ENCODE data around the gene RPP21. TPM values are rescaled to one million over a fixed set of nuclear protein-coding genes. Genes with fewer than 3 reads are reported as not detected.

RPP21 gene
- total and polyA plus RNA-seq, 10 of the 15 experiments (the other 5 are each of a cell fraction or from before 2014, with no cell fraction given), result 14.3 to 94.6 (median 42.1) TPM

DNA sequence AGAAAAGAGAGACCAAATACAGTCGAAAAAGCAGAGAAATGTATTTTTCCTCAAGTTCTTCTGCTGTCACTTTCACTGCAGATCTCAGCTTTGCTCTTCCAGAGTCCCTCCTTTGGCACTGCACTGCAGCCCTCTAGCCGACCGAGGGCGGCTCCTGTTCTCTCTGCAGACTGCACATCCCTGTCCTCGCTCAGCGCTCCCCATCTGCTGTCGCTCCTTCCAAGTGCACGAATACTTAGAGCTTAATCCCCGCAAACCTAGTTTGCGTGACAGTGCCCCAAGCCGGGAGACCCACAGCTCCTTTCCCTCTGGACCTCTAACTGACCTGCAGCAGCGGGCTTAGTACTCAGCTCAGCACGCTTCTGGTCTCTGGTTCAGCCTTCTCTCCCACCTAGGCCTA is 15.2 kb downstream of the RPP21 start:
- no peak for ATAC-seq
- no peak for FAIRE-seq
- ChIA-PET SMC1A (ENCODE audit: uncharacterized antibody, unreplicated experiment) (no interaction called here), POLR2A (no interaction called here), CTCF (interaction anchor here (0.6 to 3.5 kb wide), 4 partner anchors 22 to 141 kb away, joined by 3 to 25 read pairs (median 5); no protein-coding TSS in a partner anchor), RAD21 (ENCODE audit: unreplicated experiment) (no interaction called here)
- intact Hi-C loops (cut with micrococcal nuclease; ENCODE audit: unreplicated experiment) (no loop called here), in situ Hi-C loops (cut with MboI) (no loop called here)
- Histone ChIP-seq H3K9ac (ENCODE audit: control insufficient read depth, insufficient read depth, low read length) (no peak overlapping the region), H3K4me3 (no peak overlapping the region), H3K9me3 (replicated peaks; ENCODE audit: control insufficient read depth, insufficient read depth, low read length) (no peaks in the 10 kb centered on the region), H3K4me2 (ENCODE audit: control insufficient read depth, insufficient read depth) (no peak overlapping the region), H2AFZ (ENCODE audit: control insufficient read depth, low read depth, low read length) (no peak overlapping the region), H3K27me3 (replicated peaks in 1 of 2; ENCODE audit: control insufficient read depth in 2 of 2, insufficient read depth in 2 of 2, low read length in 1 of 2) (peaks cover 2 to 7% of the 10 kb centered on the region in 2 experiments; a peak in 3 of 4 replicates), H3K27ac (ENCODE audit: control insufficient read depth, insufficient read depth) (no peak overlapping the region), H3K36me3 (ENCODE audit: control insufficient read depth in 2 of 2, insufficient read depth in 2 of 2, low read length in 1 of 2) (no peaks in the 10 kb centered on the region), H3K4me1 (ENCODE audit: control insufficient read depth, insufficient read depth, low read length) (no peaks in the 10 kb centered on the region), H3K79me2 (ENCODE audit: control insufficient read depth, insufficient read depth, low read length) (no peaks in the 10 kb centered on the region), H4K20me1 (ENCODE audit: control insufficient read depth, insufficient read depth) (no peaks in the 10 kb centered on the region)
- WGBS (ENCODE audit: insufficient coverage, insufficient replicate concordance, low lambda C conversion rate, missing lambda C conversion rate), result 68% methylated on average over 13 of the region's 13 CpGs
- no TSS peak for BruUV-seq (replicated peaks)
- no peak for DNase-seq (ENCODE audit: low read depth, low spot score)
- TF ChIP-seq MTA3 (IDR thresholded peaks at IDR 0.05; ENCODE audit: borderline replicate concordance, low read length) (no peak), FOXM1 (IDR thresholded peaks at IDR 0.05; ENCODE audit: low read depth, low read length) (no peak), TCF7 (IDR thresholded peaks at IDR 0.05; ENCODE audit: borderline replicate concordance) (no peak), RELA (IDR thresholded peaks at IDR 0.05; ENCODE audit: borderline replicate concordance, partially characterized antibody) (no peak), IRF5 (IDR thresholded peaks at IDR 0.05; ENCODE audit: borderline replicate concordance) (no peak), TAF1 (IDR thresholded peaks at IDR 0.05; ENCODE audit: borderline replicate concordance, low read depth, low read length) (no peak), BRCA1 (IDR thresholded peaks at IDR 0.05; ENCODE audit: low read depth, low read length) (no peak), RAD21 (IDR thresholded peaks at IDR 0.05; ENCODE audit: insufficient read depth, low read depth, low read length) (no peak), HSF1 (IDR thresholded peaks at IDR 0.05; ENCODE audit: low read depth, low read length) (no peak), RELB (IDR thresholded peaks at IDR 0.05; ENCODE audit: low read depth) (no peak)
- TF ChIP-seq, protein P1, sequence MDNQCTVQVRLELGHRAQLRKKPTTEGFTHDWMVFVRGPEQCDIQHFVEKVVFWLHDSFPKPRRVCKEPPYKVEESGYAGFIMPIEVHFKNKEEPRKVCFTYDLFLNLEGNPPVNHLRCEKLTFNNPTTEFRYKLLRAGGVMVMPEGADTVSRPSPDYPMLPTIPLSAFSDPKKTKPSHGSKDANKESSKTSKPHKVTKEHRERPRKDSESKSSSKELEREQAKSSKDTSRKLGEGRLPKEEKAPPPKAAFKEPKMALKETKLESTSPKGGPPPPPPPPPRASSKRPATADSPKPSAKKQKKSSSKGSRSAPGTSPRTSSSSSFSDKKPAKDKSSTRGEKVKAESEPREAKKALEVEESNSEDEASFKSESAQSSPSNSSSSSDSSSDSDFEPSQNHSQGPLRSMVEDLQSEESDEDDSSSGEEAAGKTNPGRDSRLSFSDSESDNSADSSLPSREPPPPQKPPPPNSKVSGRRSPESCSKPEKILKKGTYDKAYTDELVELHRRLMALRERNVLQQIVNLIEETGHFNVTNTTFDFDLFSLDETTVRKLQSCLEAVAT (IDR thresholded peaks at IDR 0.05), result no peak
- TF ChIP-seq, protein P2, sequence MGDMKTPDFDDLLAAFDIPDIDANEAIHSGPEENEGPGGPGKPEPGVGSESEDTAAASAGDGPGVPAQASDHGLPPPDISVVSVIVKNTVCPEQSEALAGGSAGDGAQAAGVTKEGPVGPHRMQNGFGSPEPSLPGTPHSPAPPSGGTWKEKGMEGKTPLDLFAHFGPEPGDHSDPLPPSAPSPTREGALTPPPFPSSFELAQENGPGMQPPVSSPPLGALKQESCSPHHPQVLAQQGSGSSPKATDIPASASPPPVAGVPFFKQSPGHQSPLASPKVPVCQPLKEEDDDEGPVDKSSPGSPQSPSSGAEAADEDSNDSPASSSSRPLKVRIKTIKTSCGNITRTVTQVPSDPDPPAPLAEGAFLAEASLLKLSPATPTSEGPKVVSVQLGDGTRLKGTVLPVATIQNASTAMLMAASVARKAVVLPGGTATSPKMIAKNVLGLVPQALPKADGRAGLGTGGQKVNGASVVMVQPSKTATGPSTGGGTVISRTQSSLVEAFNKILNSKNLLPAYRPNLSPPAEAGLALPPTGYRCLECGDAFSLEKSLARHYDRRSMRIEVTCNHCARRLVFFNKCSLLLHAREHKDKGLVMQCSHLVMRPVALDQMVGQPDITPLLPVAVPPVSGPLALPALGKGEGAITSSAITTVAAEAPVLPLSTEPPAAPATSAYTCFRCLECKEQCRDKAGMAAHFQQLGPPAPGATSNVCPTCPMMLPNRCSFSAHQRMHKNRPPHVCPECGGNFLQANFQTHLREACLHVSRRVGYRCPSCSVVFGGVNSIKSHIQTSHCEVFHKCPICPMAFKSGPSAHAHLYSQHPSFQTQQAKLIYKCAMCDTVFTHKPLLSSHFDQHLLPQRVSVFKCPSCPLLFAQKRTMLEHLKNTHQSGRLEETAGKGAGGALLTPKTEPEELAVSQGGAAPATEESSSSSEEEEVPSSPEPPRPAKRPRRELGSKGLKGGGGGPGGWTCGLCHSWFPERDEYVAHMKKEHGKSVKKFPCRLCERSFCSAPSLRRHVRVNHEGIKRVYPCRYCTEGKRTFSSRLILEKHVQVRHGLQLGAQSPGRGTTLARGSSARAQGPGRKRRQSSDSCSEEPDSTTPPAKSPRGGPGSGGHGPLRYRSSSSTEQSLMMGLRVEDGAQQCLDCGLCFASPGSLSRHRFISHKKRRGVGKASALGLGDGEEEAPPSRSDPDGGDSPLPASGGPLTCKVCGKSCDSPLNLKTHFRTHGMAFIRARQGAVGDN (IDR thresholded peaks at IDR 0.05), result no peak
